Activated B cell treated with CpG ODN at 0.5 μM for 24 hours (primary cell): ENCODE results near the gene NRCAM. TPM values are rescaled to one million over a fixed set of nuclear protein-coding genes. Genes with fewer than 3 reads are reported as not detected.

Source experiments
- ATAC-seq: fragments of 200-7000 bp; cut with Tn5 transposase; one replicate; pipeline ENCODE4 v1.10.0; 2021; ENCODE audit warnings: low read depth, mild to moderate bottlenecking, moderate library complexity
- CTCF ChIA-PET: fragments of 350-600 bp; sonication (Branson Sonifier 250); formaldehyde crosslinking; loops from one replicate; lab custom pipeline; 2021; ENCODE audit warnings: antibody characterized with exemption; lab: Charles Lee
- POLR2A ChIA-PET: fragments of 350-600 bp; sonication (Branson Sonifier 250); formaldehyde crosslinking; loops from one replicate; lab custom pipeline; 2021; ENCODE audit warnings: antibody characterized with exemption; lab: Charles Lee
- DNase-seq: peaks from one replicate; pipeline ENCODE4 v3.0.0; 2022
- H3K27ac Mint-ChIP-seq: one replicate; pipeline ENCODE4 v1.8.0; 2020; ENCODE audit warnings: mixed read lengths
- H3K27me3 Mint-ChIP-seq: one replicate; pipeline ENCODE4 v1.8.0; 2021; ENCODE audit warnings: mixed read lengths
- H3K36me3 Mint-ChIP-seq: one replicate; pipeline ENCODE4 v1.8.0; 2021; ENCODE audit warnings: low read depth, mixed read lengths
- H3K4me1 Mint-ChIP-seq: one replicate; pipeline ENCODE4 v1.8.0; 2021; ENCODE audit warnings: mixed read lengths
- H3K4me3 Mint-ChIP-seq: one replicate; pipeline ENCODE4 v1.8.0; 2020; ENCODE audit warnings: mild to moderate bottlenecking, mixed read lengths
- H3K9me3 Mint-ChIP-seq: one replicate; pipeline ENCODE4 v1.8.0; 2020; ENCODE audit warnings: mixed read lengths
- CTCF ChIP-seq: fragments of 200-600 bp; IDR thresholded peaks from one replicate; pipeline ENCODE4 v1.8.0; 2022; ENCODE audit warnings: antibody characterized with exemption, mild to moderate bottlenecking
- intact Hi-C: fragments of 100-400 bp; cut with micrococcal nuclease; formaldehyde crosslinking; loops from one replicate; pipeline ENCODE4 v1.15.1; 2024
- total RNA-seq: library from RNA; stranded (reverse); gene quantifications from 2 replicates; pipeline ENCODE4 v1.2.3, GENCODE V29; 2022

Gene NRCAM
- total RNA-seq, 1 donor from 2014 or later = 2.2 TPM

- intact Hi-C loops = loop anchor here (5.0 kb wide), 1 partner anchor 108 kb away; no protein-coding TSS in a partner anchor
- no peak overlapping the region for H3K4me3 Mint-ChIP-seq
- ATAC-seq (no peak), DNase-seq (no peak)
- ChIA-PET POLR2A (no interaction called here), CTCF (no interaction called here)
- H3K9me3 Mint-ChIP-seq = peaks cover 6% of the 10 kb centered on the region
- H3K27me3 Mint-ChIP-seq = peaks cover 19% of the 10 kb centered on the region
- no peaks in the 10 kb centered on the region for H3K36me3 Mint-ChIP-seq
- peaks cover 14% of the 10 kb centered on the region for H3K4me1 Mint-ChIP-seq
- TF ChIP-seq CTCF = no peak
- no peak overlapping the region for H3K27ac Mint-ChIP-seq
These were observed 165.6 kb downstream of the NRCAM start for GRCh38 chr7:108290459-108291151.

DNA sequence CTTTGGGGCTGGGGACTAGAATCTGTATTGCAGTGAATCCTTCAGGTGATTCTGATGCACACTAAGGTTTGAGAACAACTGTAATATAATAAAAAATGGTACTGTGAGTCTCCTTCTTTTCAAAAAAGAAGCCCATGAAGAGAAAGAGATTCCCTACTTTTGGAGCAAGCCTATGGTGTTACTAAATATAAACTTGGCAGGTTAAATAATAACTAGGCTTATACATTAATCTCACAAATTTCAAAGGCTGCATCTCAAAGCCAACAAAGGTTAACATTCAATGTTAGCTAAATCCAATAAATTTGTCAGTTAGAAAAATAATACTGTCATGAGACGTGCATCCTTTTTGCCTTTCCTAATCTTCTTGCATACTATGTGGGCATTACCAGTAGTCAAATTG is 166.4 kb downstream of the NRCAM start:
- ATAC-seq = no peak
- intact Hi-C loops = loop anchor here (5.0 kb wide), 1 partner anchor 108 kb away; no protein-coding TSS in a partner anchor
- ChIA-PET CTCF (no interaction called here), POLR2A (no interaction called here)
- no peak for TF ChIP-seq CTCF
- no peak for DNase-seq
- Mint-ChIP-seq H3K36me3 (no peaks in the 10 kb centered on the region), H3K9me3 (peaks cover 6% of the 10 kb centered on the region), H3K27me3 (peaks cover 19% of the 10 kb centered on the region), H3K4me1 (peaks cover 13% of the 10 kb centered on the region), H3K4me3 (no peak overlapping the region), H3K27ac (no peak overlapping the region)

GRCh38 chr7:108287857-108288256 is 168.4 kb downstream of the NRCAM start:
- POLR2A ChIA-PET = no interaction called here
- ATAC-seq = no peak

DNA sequence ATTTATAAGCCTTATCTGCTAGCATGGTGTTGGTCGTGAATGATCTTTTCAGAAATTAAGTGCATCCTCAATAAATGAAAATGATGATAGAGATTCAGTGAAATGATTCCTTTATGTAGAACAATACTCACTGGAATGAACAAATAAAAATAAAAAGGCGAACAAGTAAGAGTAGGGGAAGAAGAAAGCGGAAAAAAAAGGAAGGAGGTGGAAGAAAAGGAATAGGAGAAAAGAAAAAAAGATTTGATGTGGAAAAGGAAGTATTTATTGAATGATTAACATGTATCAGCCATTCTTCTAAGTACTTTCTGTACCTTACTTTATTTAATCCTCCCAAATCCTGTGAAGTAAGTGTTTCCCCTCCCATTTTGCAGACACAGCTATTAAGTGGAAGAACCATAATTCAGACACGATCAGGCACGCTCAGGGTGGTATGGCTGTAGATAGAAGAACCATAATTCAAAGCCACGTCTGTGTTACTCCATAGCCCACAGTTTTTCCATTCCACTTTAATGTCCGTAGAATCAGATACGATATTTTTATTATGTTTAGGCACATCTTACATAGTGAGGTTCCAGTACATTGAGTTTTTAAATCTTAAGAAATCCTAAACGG is 169.8 kb downstream of the NRCAM start:
- H3K36me3 Mint-ChIP-seq = no peaks in the 10 kb centered on the region
- intact Hi-C loops = no loop called here
- H3K4me1 Mint-ChIP-seq = peaks cover 13% of the 10 kb centered on the region
- ATAC-seq (no peak), DNase-seq (no peak)
- peaks cover 25% of the 10 kb centered on the region for H3K27me3 Mint-ChIP-seq
- ChIA-PET POLR2A (no interaction called here), CTCF (no interaction called here)
- TF ChIP-seq CTCF = no peak
- H3K4me3 Mint-ChIP-seq = no peak overlapping the region
- no peak overlapping the region for H3K27ac Mint-ChIP-seq
- H3K9me3 Mint-ChIP-seq = peaks cover 6% of the 10 kb centered on the region

More at GRCh38 chr7:108287857-108288256, 168.4 kb downstream of the NRCAM start:
- DNase-seq = no peak
- peaks cover 25% of the 10 kb centered on the region for H3K27me3 Mint-ChIP-seq
- intact Hi-C loops = no loop called here
- H3K4me1 Mint-ChIP-seq = peaks cover 13% of the 10 kb centered on the region
- no peak overlapping the region for H3K4me3 Mint-ChIP-seq
- H3K27ac Mint-ChIP-seq = no peak overlapping the region
- TF ChIP-seq CTCF = no peak
- H3K9me3 Mint-ChIP-seq = peaks cover 6% of the 10 kb centered on the region
- no peaks in the 10 kb centered on the region for H3K36me3 Mint-ChIP-seq
- CTCF ChIA-PET = no interaction called here

GRCh38 chr7:108285778-108286177 is 170.5 kb downstream of the NRCAM start:
- Mint-ChIP-seq H3K36me3 (no peaks in the 10 kb centered on the region), H3K9me3 (peaks cover 6% of the 10 kb centered on the region), H3K27me3 (peaks cover 25% of the 10 kb centered on the region), H3K4me3 (no peak overlapping the region), H3K27ac (no peak overlapping the region), H3K4me1 (peaks cover 13% of the 10 kb centered on the region)
- no peak for TF ChIP-seq CTCF
- ChIA-PET CTCF (no interaction called here), POLR2A (interaction anchor here (1.2 to 1.5 kb wide), 3 partner anchors 9 to 43 kb away, joined by 3 read pairs; no protein-coding TSS in a partner anchor)
- DNase-seq (no peak), ATAC-seq (no peak)
- intact Hi-C loops = no loop called here
